Calu3 (cell line): ENCODE data around the gene TSPAN6. TPM values are rescaled to one million over a fixed set of nuclear protein-coding genes. Genes with fewer than 3 reads are reported as not detected.

Experiments
- BruUV-seq: library from RNA; stranded (reverse); fragments of 400-500 nt; replicated peaks from 2 replicates; lab custom pipeline; 2021; lab: Mats Ljungman, UMichigan
- CTCF ChIA-PET: fragments of 300-600 bp; sonication (Branson Sonifier 250); formaldehyde crosslinking; loops from one replicate; lab custom pipeline; 2022; ENCODE audit warnings: antibody characterized with exemption; lab: Charles Lee
- DNase-seq: peaks from one replicate; pipeline ENCODE4 v3.0.0; 2022
- H3K27ac Mint-ChIP-seq: one replicate; pipeline ENCODE4 v1.8.0; 2022; ENCODE audit warnings: mixed read lengths; ENCODE audit not compliant: unreplicated experiment
- H3K27me3 Mint-ChIP-seq: one replicate; pipeline ENCODE4 v1.8.0; 2022; ENCODE audit warnings: mixed read lengths; ENCODE audit not compliant: unreplicated experiment
- H3K36me3 Mint-ChIP-seq: one replicate; pipeline ENCODE4 v1.8.0; 2022; ENCODE audit warnings: mild to moderate bottlenecking, moderate library complexity, mixed read lengths; ENCODE audit not compliant: insufficient read depth, unreplicated experiment
- H3K4me1 Mint-ChIP-seq: one replicate; pipeline ENCODE4 v1.8.0; 2022; ENCODE audit warnings: mild to moderate bottlenecking, low read depth, mixed read lengths; ENCODE audit not compliant: unreplicated experiment
- H3K4me3 Mint-ChIP-seq: one replicate; pipeline ENCODE4 v1.8.0; 2022; ENCODE audit warnings: mild to moderate bottlenecking, low read depth, moderate library complexity, mixed read lengths; ENCODE audit not compliant: unreplicated experiment
- H3K9me3 Mint-ChIP-seq: one replicate; pipeline ENCODE4 v1.8.0; 2022; ENCODE audit warnings: low read depth, mixed read lengths; ENCODE audit not compliant: unreplicated experiment
- intact Hi-C: fragments of 100-400 bp; cut with micrococcal nuclease; formaldehyde crosslinking; loops from one replicate; pipeline ENCODE4 v1.10.0; 2022; ENCODE audit not compliant: unreplicated experiment
- total RNA-seq: library from RNA; stranded (reverse); gene quantifications from 2 replicates; pipeline ENCODE4 v1.2.3, GENCODE V29; 2022
- TF ChIP-seq, protein P1 (sequence below): fragments of 200-600 bp; IDR thresholded peaks from one replicate; pipeline ENCODE4 v1.8.0; 2022; ENCODE audit warnings: antibody characterized with exemption; ENCODE audit not compliant: unreplicated experiment

TSPAN6 gene
- total RNA-seq, 1 experiment from 2014 or later: 70.6 TPM

DNA sequence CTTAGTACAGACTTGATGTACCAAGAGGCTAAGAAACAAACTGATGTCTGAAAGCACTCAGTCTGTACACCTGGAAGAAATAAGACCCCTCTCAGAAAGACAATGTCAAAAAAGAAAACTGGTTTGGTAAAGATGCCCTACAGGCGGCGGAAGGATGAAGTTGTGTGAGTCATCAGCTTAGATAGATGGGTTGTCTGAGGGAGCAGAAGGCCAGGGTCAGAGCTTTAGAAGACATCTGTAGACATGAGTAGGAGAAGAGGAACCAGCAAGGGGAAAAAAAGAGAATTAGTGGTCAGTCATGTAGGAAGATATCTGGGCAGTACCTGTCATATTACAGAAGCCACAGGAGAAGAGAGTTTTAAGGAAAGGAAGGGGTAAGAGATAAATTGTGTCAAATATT lies 15.7 kb upstream of the TSPAN6 start:
- H3K4me3 Mint-ChIP-seq: no peak overlapping the region
- H3K9me3 Mint-ChIP-seq: no peaks in the 10 kb centered on the region
- no peak overlapping the region for H3K27ac Mint-ChIP-seq
- peaks cover 56% of the 10 kb centered on the region for H3K4me1 Mint-ChIP-seq
- DNase-seq: no peak
- peaks cover 17% of the 10 kb centered on the region for H3K36me3 Mint-ChIP-seq
- TF ChIP-seq, protein P1, sequence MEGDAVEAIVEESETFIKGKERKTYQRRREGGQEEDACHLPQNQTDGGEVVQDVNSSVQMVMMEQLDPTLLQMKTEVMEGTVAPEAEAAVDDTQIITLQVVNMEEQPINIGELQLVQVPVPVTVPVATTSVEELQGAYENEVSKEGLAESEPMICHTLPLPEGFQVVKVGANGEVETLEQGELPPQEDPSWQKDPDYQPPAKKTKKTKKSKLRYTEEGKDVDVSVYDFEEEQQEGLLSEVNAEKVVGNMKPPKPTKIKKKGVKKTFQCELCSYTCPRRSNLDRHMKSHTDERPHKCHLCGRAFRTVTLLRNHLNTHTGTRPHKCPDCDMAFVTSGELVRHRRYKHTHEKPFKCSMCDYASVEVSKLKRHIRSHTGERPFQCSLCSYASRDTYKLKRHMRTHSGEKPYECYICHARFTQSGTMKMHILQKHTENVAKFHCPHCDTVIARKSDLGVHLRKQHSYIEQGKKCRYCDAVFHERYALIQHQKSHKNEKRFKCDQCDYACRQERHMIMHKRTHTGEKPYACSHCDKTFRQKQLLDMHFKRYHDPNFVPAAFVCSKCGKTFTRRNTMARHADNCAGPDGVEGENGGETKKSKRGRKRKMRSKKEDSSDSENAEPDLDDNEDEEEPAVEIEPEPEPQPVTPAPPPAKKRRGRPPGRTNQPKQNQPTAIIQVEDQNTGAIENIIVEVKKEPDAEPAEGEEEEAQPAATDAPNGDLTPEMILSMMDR: no peak
- intact Hi-C loops: no loop called here
- CTCF ChIA-PET: no interaction called here
- BruUV-seq: no TSS peak
- H3K27me3 Mint-ChIP-seq: no peaks in the 10 kb centered on the region

GRCh38 chrX:100650841-100651240 lies 14.2 kb upstream of the TSPAN6 start:
- no peak overlapping the region for H3K4me3 Mint-ChIP-seq
- no peak overlapping the region for H3K27ac Mint-ChIP-seq
- TF ChIP-seq, protein P1: no peak
- DNase-seq: no peak
- CTCF ChIA-PET: no interaction called here
- H3K27me3 Mint-ChIP-seq: no peaks in the 10 kb centered on the region
- no TSS peak for BruUV-seq
- intact Hi-C loops: no loop called here
- peaks cover 63% of the 10 kb centered on the region for H3K4me1 Mint-ChIP-seq
- H3K9me3 Mint-ChIP-seq: no peaks in the 10 kb centered on the region
- H3K36me3 Mint-ChIP-seq: peaks cover 22% of the 10 kb centered on the region

DNA sequence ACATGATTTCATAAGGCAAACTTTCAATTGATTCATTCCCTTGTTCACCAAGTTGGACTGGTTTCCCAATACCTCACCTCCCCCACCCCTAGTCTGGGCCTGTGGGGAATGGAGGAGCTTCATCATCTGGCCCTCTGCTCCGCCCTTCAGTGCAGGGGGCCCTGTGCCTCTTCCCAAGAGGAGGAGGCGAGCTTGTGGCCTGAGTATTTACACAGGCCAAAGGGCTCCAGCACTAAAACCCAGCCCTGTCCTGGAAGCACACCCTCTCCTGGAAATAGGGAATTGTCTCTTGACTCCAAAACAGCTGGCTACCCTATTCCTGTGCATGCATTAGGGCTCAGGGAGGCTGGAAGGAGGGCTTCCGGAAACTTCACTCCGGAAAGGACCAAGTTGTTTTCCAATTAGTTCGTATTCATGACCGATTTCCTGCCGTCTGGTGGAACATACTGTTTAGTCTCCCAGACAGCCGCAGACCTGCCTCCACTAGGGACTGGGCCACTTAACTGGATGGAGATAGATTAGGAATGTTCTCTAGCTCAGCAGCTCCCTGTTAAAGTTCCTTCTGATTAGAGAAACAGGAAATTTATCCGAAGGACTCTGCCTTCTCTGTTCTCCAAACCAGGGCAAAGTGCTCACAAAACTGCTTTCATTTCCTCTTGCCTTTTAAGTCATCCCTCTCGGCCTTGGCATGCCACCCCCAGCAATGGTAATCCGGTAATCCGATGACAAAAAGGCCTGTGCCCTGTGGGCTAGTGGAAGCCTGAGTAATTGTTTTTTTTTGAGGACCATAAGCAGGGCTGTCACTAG lies 13.1 kb upstream of the TSPAN6 start:
- intact Hi-C loops: no loop called here
- no TSS peak for BruUV-seq
- Mint-ChIP-seq H3K9me3 (no peaks in the 10 kb centered on the region), H3K4me3 (no peak overlapping the region), H3K27ac (peak overlapping the region; percentile 80), H3K36me3 (peaks cover 27% of the 10 kb centered on the region), H3K4me1 (peaks cover 68% of the 10 kb centered on the region), H3K27me3 (no peaks in the 10 kb centered on the region)
- TF ChIP-seq, protein P1: no peak
- CTCF ChIA-PET: interaction anchor here (1.3 to 2.1 kb wide), 2 partner anchors 13 to 35 kb away, joined by 7 to 12 read pairs; partner anchors contain the start of gene TSPAN6
- DNase-seq: peak; percentile 75

DNA sequence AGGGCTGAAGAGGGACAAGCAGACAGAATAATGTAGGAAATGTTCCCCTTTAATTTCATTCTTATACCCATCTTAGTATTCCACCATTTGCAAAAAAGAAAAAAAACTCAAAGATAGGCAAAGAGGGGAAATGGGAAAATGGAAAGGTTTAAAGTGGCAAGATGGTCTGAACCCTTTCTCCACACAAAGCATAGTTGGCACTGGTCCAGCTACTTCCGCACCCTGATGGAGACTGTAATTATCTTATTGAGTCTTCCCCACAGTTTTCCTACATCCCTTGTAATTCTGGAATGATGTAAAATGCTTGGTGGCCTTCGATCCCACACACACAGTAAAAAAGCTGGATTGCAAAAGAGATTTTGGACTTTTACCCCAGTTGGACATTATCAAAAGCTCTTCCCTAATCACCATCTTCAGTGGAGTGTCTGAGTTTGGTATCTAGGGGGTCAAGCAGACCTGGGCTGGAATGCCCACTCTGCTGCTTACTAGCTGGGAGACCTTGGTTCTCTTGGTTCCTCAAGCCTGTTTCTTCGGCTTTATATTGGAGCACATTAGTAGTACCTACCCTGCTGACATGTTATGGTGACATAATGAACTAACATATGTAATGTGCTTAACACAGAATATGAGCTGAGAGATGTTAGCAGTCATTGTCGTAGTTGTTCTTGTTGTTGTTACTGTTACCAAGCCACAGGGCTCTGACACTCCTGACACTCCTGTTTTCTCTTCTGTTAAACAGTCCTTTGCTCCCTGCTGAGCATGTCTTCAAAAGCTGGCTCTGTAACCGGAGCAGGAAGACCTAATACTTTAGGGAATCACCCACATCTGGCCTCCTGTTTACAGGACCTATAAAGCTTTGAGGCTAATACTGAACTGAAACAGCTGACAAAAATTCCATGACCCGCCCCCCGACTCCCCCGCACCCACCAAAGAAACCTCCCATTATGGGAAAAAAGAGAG lies 12.1 kb upstream of the TSPAN6 start:
- intact Hi-C loops: no loop called here
- TF ChIP-seq, protein P1: no peak
- H3K36me3 Mint-ChIP-seq: peaks cover 37% of the 10 kb centered on the region
- peaks cover 68% of the 10 kb centered on the region for H3K4me1 Mint-ChIP-seq
- H3K9me3 Mint-ChIP-seq: no peaks in the 10 kb centered on the region
- BruUV-seq: no TSS peak
- H3K27ac Mint-ChIP-seq: peak overlapping the region; percentile 80
- no peak for DNase-seq
- H3K27me3 Mint-ChIP-seq: no peaks in the 10 kb centered on the region
- H3K4me3 Mint-ChIP-seq: peak overlapping the region; percentile 14
- CTCF ChIA-PET: interaction anchor here (1.3 to 2.1 kb wide), 2 partner anchors 12 to 34 kb away, joined by 7 to 12 read pairs; partner anchors contain the start of gene TSPAN6
